ENCODE data around the gene CD200R1. TPM values are rescaled to one million over a fixed set of nuclear protein-coding genes. Genes with fewer than 3 reads are reported as not detected.
A peak's percentile ranks its signal among the peaks of the same experiment; 100 is the strongest.

The CD200R1 gene
- total RNA-seq, 2 experiments from 2014 or later, result 0.25 TPM; not detected in 1

GRCh38 chr3:113005611-113006010 lies 30.7 kb upstream of the CD200R1 start:
- no peak for DNase-seq (ENCODE audit: low spot score)
- intact Hi-C loops (cut with micrococcal nuclease; ENCODE audit: unreplicated experiment), result no loop called here
- POLR2A ChIA-PET, result interaction anchor here (1.2 to 1.4 kb wide), 2 partner anchors 11 to 14 kb away, joined by 3 to 6 read pairs; a partner anchor contains a TSS
- H2AFZ ChIP-seq (ENCODE audit: low read length), result no peak overlapping the region
- H3K79me2 ChIP-seq (ENCODE audit: insufficient read depth, low read depth, low read length), result peaks cover 8% of the 10 kb centered on the region; the same call in 1 of the 2 replicates
- BruUV-seq (replicated peaks), result no TSS peak
- CTCF ChIA-PET (ENCODE audit: unreplicated experiment), result no interaction called here
- peaks cover 99% of the 10 kb centered on the region for H3K36me3 ChIP-seq (ENCODE audit: insufficient read depth, low read length)
- H3K9me2 ChIP-seq (ENCODE audit: insufficient read depth, low read length), result no peaks in the 10 kb centered on the region
- H3K9me3 ChIP-seq (ENCODE audit: low read length), result no peaks in the 10 kb centered on the region
- H3K4me3 ChIP-seq (ENCODE audit: low read depth, low read length, poor library complexity, severe bottlenecking), result no peak overlapping the region
- TF ChIP-seq EZH2phosphoT487 (IDR thresholded peaks at IDR 0.05; ENCODE audit: borderline replicate concordance, low read depth, low read length), result no peak
- no peak overlapping the region for H3K4me2 ChIP-seq (ENCODE audit: low read length)
- no peak overlapping the region for H3K27ac ChIP-seq (ENCODE audit: low read depth, low read length, poor library complexity, severe bottlenecking)
- no peaks in the 10 kb centered on the region for H4K20me1 ChIP-seq (ENCODE audit: insufficient read depth, low read length)
- peaks cover 8% of the 10 kb centered on the region for H3K4me1 ChIP-seq (ENCODE audit: insufficient read depth, low read length, poor library complexity, severe bottlenecking)

- BruUV-seq (replicated peaks), result no TSS peak
- Histone ChIP-seq H3K9me2 (ENCODE audit: insufficient read depth, low read length) (no peaks in the 10 kb centered on the region), H4K20me1 (ENCODE audit: insufficient read depth, low read length) (no peaks in the 10 kb centered on the region), H3K4me3 (ENCODE audit: low read depth, low read length, poor library complexity, severe bottlenecking) (no peak overlapping the region), H3K4me1 (ENCODE audit: insufficient read depth, low read length, poor library complexity, severe bottlenecking) (peaks cover 11% of the 10 kb centered on the region), H3K9me3 (ENCODE audit: low read length) (no peaks in the 10 kb centered on the region), H3K27ac (ENCODE audit: low read depth, low read length, poor library complexity, severe bottlenecking) (no peak overlapping the region), H3K36me3 (ENCODE audit: insufficient read depth, low read length) (peaks cover 99% of the 10 kb centered on the region), H3K4me2 (ENCODE audit: low read length) (no peak overlapping the region), H2AFZ (ENCODE audit: low read length) (no peak overlapping the region), H3K79me2 (ENCODE audit: insufficient read depth, low read depth, low read length) (no peaks in the 10 kb centered on the region)
- intact Hi-C loops (cut with micrococcal nuclease; ENCODE audit: unreplicated experiment), result no loop called here
- TF ChIP-seq EZH2phosphoT487 (IDR thresholded peaks at IDR 0.05; ENCODE audit: borderline replicate concordance, low read depth, low read length) (no peak), CTCF (conservative IDR thresholded peaks at IDR 0.05; ENCODE audit: low read length) (no peak)
- ChIA-PET POLR2A (interaction anchor here (2.3 kb wide), 1 partner anchor 11 kb away, joined by 14 read pairs; the partner anchor contains the start of gene GTPBP8), CTCF (ENCODE audit: unreplicated experiment) (no interaction called here)
- peak; percentile 8 for DNase-seq (ENCODE audit: low spot score)
These were observed 27.8 kb upstream of the CD200R1 start for GRCh38 chr3:113002679-113003078.

- POLR2A ChIA-PET, result interaction anchor here (1.8 to 3.6 kb wide), 4 partner anchors 8 to 17 kb away, joined by 3 to 28 read pairs (median 16); partner anchors contain the start of gene GTPBP8
- intact Hi-C loops (cut with micrococcal nuclease; ENCODE audit: unreplicated experiment), result no loop called here
- Histone ChIP-seq H3K4me2 (ENCODE audit: low read length) (no peak overlapping the region), H4K20me1 (ENCODE audit: insufficient read depth, low read length) (no peaks in the 10 kb centered on the region), H3K9me3 (ENCODE audit: low read length) (no peaks in the 10 kb centered on the region), H2AFZ (ENCODE audit: low read length) (no peak overlapping the region), H3K4me3 (ENCODE audit: low read depth, low read length, poor library complexity, severe bottlenecking) (no peak overlapping the region), H3K79me2 (ENCODE audit: insufficient read depth, low read depth, low read length) (no peaks in the 10 kb centered on the region), H3K4me1 (ENCODE audit: insufficient read depth, low read length, poor library complexity, severe bottlenecking) (peaks cover 11% of the 10 kb centered on the region), H3K9me2 (ENCODE audit: insufficient read depth, low read length) (no peaks in the 10 kb centered on the region), H3K36me3 (ENCODE audit: insufficient read depth, low read length) (peaks cover 99% of the 10 kb centered on the region), H3K27ac (ENCODE audit: low read depth, low read length, poor library complexity, severe bottlenecking) (no peak overlapping the region)
- DNase-seq (ENCODE audit: low spot score), result no peak
- CTCF ChIA-PET (ENCODE audit: unreplicated experiment), result no interaction called here
- no TSS peak for BruUV-seq (replicated peaks)
- TF ChIP-seq CTCF (conservative IDR thresholded peaks at IDR 0.05; ENCODE audit: low read length), result no peak
- no peak for TF ChIP-seq EZH2phosphoT487 (IDR thresholded peaks at IDR 0.05; ENCODE audit: borderline replicate concordance, low read depth, low read length)
These were observed 27.1 kb upstream of the CD200R1 start for GRCh38 chr3:113002037-113002436.
